Kidney (tissue), 22 donors: ENCODE results near the gene IPP. TPM values are rescaled to one million over a fixed set of nuclear protein-coding genes. Genes with fewer than 3 reads are reported as not detected.
A peak's percentile ranks its signal among the peaks of the same experiment; 100 is the strongest.

Source experiments
- DNase-seq, 5 donors: peaks; one replicate each; pipeline ENCODE4 v3.0.0-alpha.2; 2013 to 2020
- FAIRE-seq: peaks from 2 replicates; lab custom pipeline; 2012; peaks lifted over from hg19 to GRCh38; lab: Jason Lieb, UNC
- H3K27ac ChIP-seq, 2 donors: one replicate each; pipeline ENCODE4 v1.7.0; 2013; ENCODE audit warnings: low read depth in 2 of 2, low read length in 2 of 2, inconsistent platforms in 1 of 2
- H3K27me3 ChIP-seq: one replicate; pipeline ENCODE4 v1.7.1; 2013; ENCODE audit warnings: low read length, inconsistent platforms; ENCODE audit not compliant: control insufficient read depth, insufficient read depth
- H3K36me3 ChIP-seq, 3 donors: one replicate each; pipeline versions ENCODE4 v1.7.0 to v1.7.1; 2013; ENCODE audit warnings: low read length in 3 of 3, control low read depth in 1 of 3, inconsistent platforms in 1 of 3; ENCODE audit not compliant: insufficient read depth in 3 of 3, control insufficient read depth in 2 of 3
- H3K4me1 ChIP-seq, 3 donors: one replicate each; pipeline versions ENCODE4 v1.7.0 to v1.7.1; 2013; ENCODE audit warnings: low read length in 3 of 3, inconsistent platforms in 1 of 3, low read depth in 1 of 3; ENCODE audit not compliant: control insufficient read depth in 2 of 3, insufficient read depth in 2 of 3
- H3K4me3 ChIP-seq, 3 donors: one replicate each; pipeline versions ENCODE4 v1.7.0 to v1.8.1; 2013; ENCODE audit warnings: low read length in 3 of 3, control low read depth in 1 of 3, inconsistent platforms in 1 of 3
- H3K9ac ChIP-seq, 3 donors: one replicate each; pipeline versions ENCODE4 v1.7.0 to v1.7.1; 2013; ENCODE audit warnings: low read length in 3 of 3, control low read depth in 1 of 3, inconsistent platforms in 1 of 3
- H3K9me3 ChIP-seq, 3 donors: one replicate each; pipeline versions ENCODE4 v1.7.0 to v1.7.1; 2013; ENCODE audit warnings: low read length in 3 of 3, control low read depth in 1 of 3, inconsistent platforms in 1 of 3; ENCODE audit not compliant: control insufficient read depth in 2 of 3, insufficient read depth in 1 of 3
- intact Hi-C: fragments of 100-400 bp; cut with DNase I; formaldehyde crosslinking; loops from one replicate; pipeline ENCODE4 v1.11.1; 2022
- long read RNA-seq, 10 donors: library from polyadenylated mRNA in 1 of 10; unstranded in 1 of 10; transcript quantifications; one replicate each; pipeline ENCODE4 v2.0.0 and lab custom pipeline, GENCODE V29; 2021 to 2026
- polyA plus RNA-seq: library from polyadenylated mRNA; stranded (reverse); fragments of 350-450 nt; fragmentation: Illumina TruSeq; extraction: RNeasy Lipid Tissue Mini Kit (QIAGEN cat#74804); gene quantifications from one replicate; pipeline ENCODE4 v1.2.3, GENCODE V29; 2014; ENCODE audit warnings: low read depth, low replicate concordance; ENCODE audit not compliant: insufficient read depth
- total RNA-seq: library from RNA; stranded (reverse); fragmentation: NEBNext Ultra II Directional; extraction: Animal tissue kit (Norgen Biotek cat#: 25700); gene quantifications from one replicate; pipeline ENCODE4 v1.2.1, GENCODE V29; 2021
- TF ChIP-seq, protein P1 (sequence below): IDR thresholded peaks from 3 replicates; pipeline ENCODE4 v1.5.1; 2012; ENCODE audit warnings: mild to moderate bottlenecking, moderate library complexity, borderline replicate concordance; ENCODE audit not compliant: insufficient read depth; ENCODE audit errors: extremely low read depth
- donor health status: control.
- donor health status: control.
- donor health status: control.
- donor health status: control.
- donor health status: control.
- donor health status: DM: yes; HTN: yes; CAD: no.
- donor health status: Normal renal cell carcinoma (clear cell type).

Gene IPP
- total RNA-seq = 20.0 TPM
- 6.3 TPM for polyA plus RNA-seq
- long read RNA-seq, donor 1 = 0 reads
- long read RNA-seq, donor 2, partial matches to known transcripts = 0 of 2 reads
- long read RNA-seq, donor 2, other reads (novel, unspliced or antisense) = 0 of 2 reads
- long read RNA-seq, donor 3, partial matches to known transcripts = 0 of 1 reads
- long read RNA-seq, donor 3, other reads (novel, unspliced or antisense) = 0 of 1 reads
- long read RNA-seq, donor 4 = 0 reads
- long read RNA-seq, donor 5, partial matches to known transcripts = 0 of 1 reads
- long read RNA-seq, donor 5, other reads (novel, unspliced or antisense) = 0 of 1 reads
- long read RNA-seq, donor 6 = 0 reads
- long read RNA-seq, donor 7, transcript IPP-202 (9 exons, 3,113 nt) = major isoform, 12 of 22 reads
- long read RNA-seq, donor 7, partial matches to known transcripts = 3 of 22 reads
- long read RNA-seq, donor 7, other reads (novel, unspliced or antisense) = 6 of 22 reads
- long read RNA-seq, donor 8 = 0 reads
- long read RNA-seq, donor 9, partial matches to known transcripts = 0 of 1 reads
- long read RNA-seq, donor 9, other reads (novel, unspliced or antisense) = 0 of 1 reads
- long read RNA-seq, donor 10, partial matches to known transcripts = 0 of 4 reads
- long read RNA-seq, donor 10, other reads (novel, unspliced or antisense) = 0 of 4 reads

DNA sequence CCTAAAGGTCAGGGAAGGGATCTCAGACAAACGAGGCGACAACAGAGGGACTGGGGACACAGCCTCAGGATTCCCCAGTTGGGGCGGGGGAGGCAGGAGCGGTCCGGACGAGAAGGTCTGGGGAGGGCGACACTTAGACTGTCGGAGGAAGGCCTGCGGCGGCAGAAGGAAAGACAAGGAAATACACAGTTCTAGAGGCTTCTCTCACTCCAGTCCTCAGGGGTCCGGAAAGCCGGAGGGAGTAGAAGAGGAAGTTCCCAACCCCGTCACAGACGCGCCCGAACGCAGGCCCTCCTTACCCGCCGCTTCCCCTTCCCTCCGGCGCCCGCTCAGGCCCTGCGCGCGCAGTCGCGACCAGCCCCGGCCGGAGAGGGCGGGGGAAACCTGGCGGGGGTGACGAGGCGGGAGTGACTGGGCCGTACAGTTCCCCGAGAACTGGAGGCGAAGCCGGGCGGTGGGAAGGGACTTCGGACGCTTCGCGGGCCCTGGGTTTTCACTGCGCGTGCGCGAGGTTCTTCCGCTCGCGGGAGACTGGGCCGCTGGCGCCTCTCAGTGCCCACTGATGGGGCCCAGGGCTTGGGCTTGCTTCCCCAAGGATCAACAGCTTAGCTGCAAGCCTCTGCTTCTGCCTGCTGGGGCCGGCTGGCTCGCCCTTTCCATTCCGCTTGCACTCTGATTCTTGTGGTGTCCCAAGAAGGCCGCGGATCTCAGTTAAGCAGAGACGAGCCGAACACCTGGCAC lies at the start of gene IPP:
Gene IPP (minus strand): TSS at position 356 of the 741 bp plus-strand sequence. CDS start 4,242 bp downstream, outside the sequence.
- Histone ChIP-seq H3K27ac (peak within 1 kb of the TSS; percentile 96 to 99), H3K9ac (peak within 1 kb of the TSS; percentile 91 to 99 (median 96)), H3K36me3 (no peaks in the 10 kb centered on the region), H3K27me3 (no peaks in the 10 kb centered on the region), H3K4me1 (peaks cover 0 to 3% (median 0%) of the 10 kb centered on the region in 3 donors), H3K9me3 (peaks cover 0 to 6% (median 0%) of the 10 kb centered on the region in 3 donors), H3K4me3 (peak within 1 kb of the TSS; percentile 87 to 93 (median 91))
- DNase-seq (peak; percentile 98 to 100 (median 99)), FAIRE-seq (no peak)
- TF ChIP-seq, protein P1, sequence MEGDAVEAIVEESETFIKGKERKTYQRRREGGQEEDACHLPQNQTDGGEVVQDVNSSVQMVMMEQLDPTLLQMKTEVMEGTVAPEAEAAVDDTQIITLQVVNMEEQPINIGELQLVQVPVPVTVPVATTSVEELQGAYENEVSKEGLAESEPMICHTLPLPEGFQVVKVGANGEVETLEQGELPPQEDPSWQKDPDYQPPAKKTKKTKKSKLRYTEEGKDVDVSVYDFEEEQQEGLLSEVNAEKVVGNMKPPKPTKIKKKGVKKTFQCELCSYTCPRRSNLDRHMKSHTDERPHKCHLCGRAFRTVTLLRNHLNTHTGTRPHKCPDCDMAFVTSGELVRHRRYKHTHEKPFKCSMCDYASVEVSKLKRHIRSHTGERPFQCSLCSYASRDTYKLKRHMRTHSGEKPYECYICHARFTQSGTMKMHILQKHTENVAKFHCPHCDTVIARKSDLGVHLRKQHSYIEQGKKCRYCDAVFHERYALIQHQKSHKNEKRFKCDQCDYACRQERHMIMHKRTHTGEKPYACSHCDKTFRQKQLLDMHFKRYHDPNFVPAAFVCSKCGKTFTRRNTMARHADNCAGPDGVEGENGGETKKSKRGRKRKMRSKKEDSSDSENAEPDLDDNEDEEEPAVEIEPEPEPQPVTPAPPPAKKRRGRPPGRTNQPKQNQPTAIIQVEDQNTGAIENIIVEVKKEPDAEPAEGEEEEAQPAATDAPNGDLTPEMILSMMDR = peak; percentile 20
- intact Hi-C loops = no loop called here

DNA sequence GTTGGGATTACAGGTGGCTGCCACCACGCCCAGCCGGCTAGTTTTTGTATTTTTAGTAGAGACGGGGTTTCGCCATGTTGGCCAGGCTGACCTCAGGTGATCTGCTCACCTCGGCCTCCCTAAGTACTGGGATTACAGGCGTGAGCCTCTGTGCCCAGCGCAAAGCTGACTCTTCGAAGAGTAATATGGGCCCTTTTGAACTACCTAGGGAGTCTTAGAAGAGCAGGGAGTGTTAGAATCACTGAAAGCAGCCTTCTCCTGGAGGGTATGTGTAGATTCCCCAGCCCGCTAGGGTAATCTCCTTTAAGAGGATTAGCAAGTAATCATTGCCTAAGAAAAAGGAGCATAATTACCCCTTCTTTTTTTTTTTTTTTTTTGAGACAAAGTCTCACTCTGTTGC lies 46.5 kb upstream of the IPP start:
- FAIRE-seq (no peak), DNase-seq (no peak)
- Histone ChIP-seq H3K27me3 (no peaks in the 10 kb centered on the region), H3K9me3 (no peaks in the 10 kb centered on the region), H3K9ac (no peak overlapping the region), H3K36me3 (no peaks in the 10 kb centered on the region), H3K4me3 (no peak overlapping the region), H3K4me1 (no peaks in the 10 kb centered on the region), H3K27ac (no peak overlapping the region)
- TF ChIP-seq, protein P1 = no peak
- intact Hi-C loops = no loop called here

DNA sequence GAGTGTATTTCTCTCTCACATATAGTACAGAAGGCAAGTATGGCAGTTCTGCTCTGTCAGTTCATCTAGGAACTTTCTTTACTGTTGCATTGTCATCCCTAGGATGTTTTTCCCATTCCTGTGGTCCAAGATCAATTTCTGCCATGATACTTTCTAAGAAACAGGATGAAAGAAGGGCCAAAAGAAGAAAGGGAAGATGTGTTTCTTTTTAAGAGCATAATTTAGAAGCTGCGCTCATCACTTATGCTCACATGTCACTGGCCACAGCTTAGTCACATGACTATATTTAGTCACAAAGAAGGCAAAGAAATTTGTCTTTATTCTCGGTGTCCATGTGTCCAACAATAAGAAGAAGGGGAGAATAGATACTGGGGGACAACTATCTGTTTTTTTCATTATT lies 45.9 kb upstream of the IPP start:
- DNase-seq (no peak), FAIRE-seq (no peak)

More for the DNA sequence above, 45.9 kb upstream of the IPP start:
- no peak overlapping the region for H3K27ac ChIP-seq
- H3K27me3 ChIP-seq = no peaks in the 10 kb centered on the region
- H3K9ac ChIP-seq = no peak overlapping the region
- no peaks in the 10 kb centered on the region for H3K4me1 ChIP-seq
- intact Hi-C loops = no loop called here
- no peaks in the 10 kb centered on the region for H3K9me3 ChIP-seq
- TF ChIP-seq, protein P1 = no peak
- H3K4me3 ChIP-seq = no peak overlapping the region
- H3K36me3 ChIP-seq = no peaks in the 10 kb centered on the region
